Rectal smooth muscle tissue (tissue), 1 donor: ENCODE results near the gene CYP4B1.
"Not testable (repeated sequence)": the region's sequence is repeated elsewhere in the genome, so short reads cannot be mapped to it uniquely, and the experiment has no call there.

Experiments used
- H3K27ac ChIP-seq: one replicate; pipeline ENCODE4 v1.7.0; 2013; ENCODE audit warnings: low read depth, low read length, inconsistent platforms
- H3K27me3 ChIP-seq: one replicate; pipeline ENCODE4 v1.7.0; 2013; ENCODE audit warnings: low read length; ENCODE audit not compliant: control insufficient read depth, insufficient read depth
- H3K36me3 ChIP-seq: one replicate; pipeline ENCODE4 v1.7.0; 2013; ENCODE audit warnings: low read length; ENCODE audit not compliant: control insufficient read depth, insufficient read depth
- H3K4me1 ChIP-seq: one replicate; pipeline ENCODE4 v1.7.0; 2013; ENCODE audit warnings: low read length; ENCODE audit not compliant: control insufficient read depth, insufficient read depth
- H3K4me3 ChIP-seq: one replicate; pipeline ENCODE4 v1.7.0; 2013; ENCODE audit warnings: low read length
- H3K9ac ChIP-seq: one replicate; pipeline ENCODE4 v1.7.0; 2013; ENCODE audit warnings: low read length

CYP4B1 gene

DNA sequence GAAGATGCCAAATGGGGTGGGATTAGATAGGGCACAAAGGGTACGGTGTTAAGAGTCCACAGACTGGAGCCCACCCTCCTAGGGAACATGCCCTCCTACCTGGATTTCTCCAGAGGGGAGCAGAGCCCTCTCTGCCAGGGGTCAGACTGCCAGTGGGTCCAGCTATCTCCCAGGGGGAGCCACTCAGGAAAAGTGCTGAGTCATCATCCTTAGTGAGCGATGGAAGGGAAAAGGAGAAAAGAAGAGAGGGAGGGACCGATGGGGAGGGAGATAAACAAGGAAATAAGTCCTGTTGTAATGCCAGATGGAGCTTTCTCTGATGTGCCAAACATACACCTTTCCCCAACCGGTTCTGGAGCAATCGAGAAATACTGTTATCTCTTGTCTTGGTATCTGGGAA, 30.4 kb upstream of the CYP4B1 start:
- no peaks in the 10 kb centered on the region for H3K36me3 ChIP-seq
- H3K27ac ChIP-seq, result no peak overlapping the region
- H3K4me1 ChIP-seq, result no peaks in the 10 kb centered on the region
- H3K27me3 ChIP-seq, result no peaks in the 10 kb centered on the region
- no peak overlapping the region for H3K9ac ChIP-seq
- no peak overlapping the region for H3K4me3 ChIP-seq

GRCh38 chr1:46769028-46769740, 29.7 kb upstream of the CYP4B1 start:
- H3K27ac ChIP-seq, result no peak overlapping the region
- H3K4me1 ChIP-seq, result no peaks in the 10 kb centered on the region
- no peaks in the 10 kb centered on the region for H3K36me3 ChIP-seq
- H3K27me3 ChIP-seq, result no peaks in the 10 kb centered on the region
- H3K4me3 ChIP-seq, result no peak overlapping the region
- H3K9ac ChIP-seq, result no peak overlapping the region

- Histone ChIP-seq H3K27me3 (no peaks in the 10 kb centered on the region), H3K36me3 (no peaks in the 10 kb centered on the region), H3K4me1 (no peaks in the 10 kb centered on the region), H3K9ac (no peak overlapping the region), H3K4me3 (no peak overlapping the region), H3K27ac (no peak overlapping the region)
Measured at GRCh38 chr1:46770541-46770940, 28.3 kb upstream of the CYP4B1 start.

DNA sequence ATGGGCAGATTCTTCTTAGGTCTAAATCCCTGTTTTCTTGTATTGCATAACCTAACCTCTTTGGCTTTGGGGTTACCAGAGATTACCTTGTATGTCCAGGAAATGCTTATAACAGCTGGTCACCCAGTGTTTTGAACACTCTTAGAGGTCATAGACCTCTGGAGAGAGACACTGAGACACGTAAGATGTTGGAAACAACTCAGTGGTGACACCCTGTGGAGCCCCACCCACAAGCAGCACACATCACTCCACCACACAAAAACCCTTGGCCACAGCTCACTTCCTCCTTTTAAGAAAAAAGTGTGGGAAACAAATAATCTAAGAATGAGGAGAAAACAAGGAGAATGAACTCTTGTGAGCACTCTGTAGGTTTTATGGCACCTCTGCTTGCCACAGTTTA, 26.3 kb upstream of the CYP4B1 start:
- no peak overlapping the region for H3K9ac ChIP-seq
- H3K27ac ChIP-seq, result no peak overlapping the region
- H3K36me3 ChIP-seq, result no peaks in the 10 kb centered on the region
- H3K4me3 ChIP-seq, result no peak overlapping the region
- no peaks in the 10 kb centered on the region for H3K27me3 ChIP-seq
- no peaks in the 10 kb centered on the region for H3K4me1 ChIP-seq

DNA sequence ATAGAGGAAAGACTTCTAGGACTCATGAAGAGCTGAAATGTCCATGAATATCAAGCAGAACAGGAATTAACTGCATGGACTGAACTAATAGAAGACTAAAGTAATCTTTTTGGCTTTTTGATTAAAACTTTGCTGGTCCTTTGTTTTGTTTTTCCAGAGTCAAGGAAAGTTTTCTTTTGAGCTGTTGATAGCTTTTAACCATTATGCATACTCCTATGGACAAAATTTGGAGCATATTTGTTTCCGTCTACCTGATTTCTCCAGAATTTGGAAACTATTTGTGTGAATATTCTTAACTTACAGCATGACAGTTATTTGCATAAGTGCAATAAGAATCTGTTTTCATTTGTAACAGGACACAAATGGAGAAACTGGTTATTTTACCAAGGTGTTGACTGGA, 24.5 kb upstream of the CYP4B1 start:
- Histone ChIP-seq H3K36me3 (no peaks in the 10 kb centered on the region), H3K4me3 (no peak overlapping the region), H3K4me1 (no peaks in the 10 kb centered on the region), H3K9ac (no peak overlapping the region), H3K27ac (no peak overlapping the region), H3K27me3 (no peaks in the 10 kb centered on the region)

- H3K9ac ChIP-seq, H3K36me3 ChIP-seq, H3K27me3 ChIP-seq, H3K4me3 ChIP-seq, H3K27ac ChIP-seq, H3K4me1 ChIP-seq: not testable (repeated sequence)
Measured at GRCh38 chr1:46778456-46778855, 20.4 kb upstream of the CYP4B1 start.

DNA sequence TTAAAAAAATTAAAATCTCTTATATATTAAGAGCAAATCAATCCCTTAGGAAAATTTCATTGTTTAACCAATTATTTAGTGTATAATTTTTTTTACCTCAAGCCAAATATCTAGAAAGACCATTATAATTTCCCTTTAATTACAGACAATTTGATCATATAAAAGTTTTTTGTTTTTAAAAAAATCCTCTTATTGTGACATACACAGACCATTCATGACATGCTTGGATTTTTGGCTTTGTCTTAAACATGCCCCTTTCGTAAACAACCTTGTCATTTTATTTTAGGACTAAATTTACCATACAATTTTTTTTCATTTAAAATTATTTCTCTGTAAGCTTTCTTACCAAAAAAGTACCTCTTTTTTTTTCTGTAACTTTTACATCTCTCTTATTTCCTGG, 14.2 kb upstream of the CYP4B1 start:
- Histone ChIP-seq H3K36me3 (no peaks in the 10 kb centered on the region), H3K4me1 (no peaks in the 10 kb centered on the region), H3K27ac (no peak overlapping the region), H3K27me3 (no peaks in the 10 kb centered on the region), H3K9ac (no peak overlapping the region), H3K4me3 (no peak overlapping the region)

GRCh38 chr1:46788634-46789033, 10.2 kb upstream of the CYP4B1 start:
- H3K9ac ChIP-seq, H3K27ac ChIP-seq, H3K4me1 ChIP-seq, H3K27me3 ChIP-seq, H3K36me3 ChIP-seq, H3K4me3 ChIP-seq: not testable (repeated sequence)

DNA sequence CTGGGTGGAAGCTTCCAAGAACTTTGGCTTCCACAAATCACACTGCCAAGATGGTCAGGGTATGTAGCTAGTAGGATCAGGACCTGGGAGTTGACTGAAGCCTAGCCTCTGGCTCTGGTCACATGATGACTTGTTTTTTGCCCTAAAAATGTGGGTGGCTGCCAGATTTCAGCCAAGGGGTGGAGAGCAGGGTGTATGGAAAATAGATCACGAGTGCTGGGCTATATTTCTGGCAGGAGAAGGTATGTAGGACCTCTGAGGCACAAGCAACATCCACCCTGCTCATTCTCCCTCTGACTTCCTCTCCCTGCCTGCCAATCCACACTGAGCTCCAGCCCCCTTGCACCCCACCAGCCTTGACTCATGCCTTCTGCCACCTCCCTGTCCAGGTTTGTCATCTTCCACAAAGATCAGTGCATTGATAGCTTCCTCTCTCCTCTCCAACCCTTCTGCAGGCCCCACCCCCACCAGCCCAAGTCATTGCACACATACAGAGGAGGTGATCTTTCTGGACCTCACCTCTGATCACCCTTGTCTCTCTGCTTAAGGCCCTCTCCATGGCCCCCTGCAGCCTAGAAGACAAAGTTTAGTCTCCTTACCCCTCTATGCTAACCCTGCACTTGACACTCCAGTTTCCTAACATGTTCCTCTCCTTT, 8.3 kb upstream of the CYP4B1 start:
- H3K9ac ChIP-seq, result no peak overlapping the region
- no peaks in the 10 kb centered on the region for H3K36me3 ChIP-seq
- no peak overlapping the region for H3K27ac ChIP-seq
- no peak overlapping the region for H3K4me3 ChIP-seq
- H3K4me1 ChIP-seq, result no peaks in the 10 kb centered on the region
- no peaks in the 10 kb centered on the region for H3K27me3 ChIP-seq

GRCh38 chr1:46793126-46793525, 5.7 kb upstream of the CYP4B1 start:
- Histone ChIP-seq H3K27me3 (no peaks in the 10 kb centered on the region), H3K27ac (no peak overlapping the region), H3K4me1 (no peaks in the 10 kb centered on the region), H3K9ac (no peak overlapping the region), H3K4me3 (no peak overlapping the region), H3K36me3 (no peaks in the 10 kb centered on the region)

- Histone ChIP-seq H3K36me3 (no peaks in the 10 kb centered on the region), H3K9ac (no peak overlapping the region), H3K4me3 (no peak overlapping the region), H3K27me3 (no peaks in the 10 kb centered on the region), H3K27ac (no peak overlapping the region), H3K4me1 (no peaks in the 10 kb centered on the region)
Measured at GRCh38 chr1:46797696-46798470, 963 bp upstream of the CYP4B1 start.

- no peak overlapping the region for H3K9ac ChIP-seq
- H3K36me3 ChIP-seq, result no peaks in the 10 kb centered on the region
- H3K4me1 ChIP-seq, result no peaks in the 10 kb centered on the region
- H3K4me3 ChIP-seq, result no peak overlapping the region
- no peak overlapping the region for H3K27ac ChIP-seq
- no peaks in the 10 kb centered on the region for H3K27me3 ChIP-seq
Measured at GRCh38 chr1:46800742-46801141, 1.9 kb downstream of the CYP4B1 start.
